Activated CD8-positive, alpha-beta memory T cell treated with anti-CD3 and anti-CD28 coated beads for 48 hours (primary cell): ENCODE data around the gene GCSAML.
"Not testable (repeated sequence)": the region's sequence is repeated elsewhere in the genome, so short reads cannot be mapped to it uniquely, and the experiment has no call there.

Source experiments
- DNase-seq, 3 experiments: peaks; one replicate each; pipeline ENCODE4 v3.0.0-alpha.2; 2020; ENCODE audit warnings: low read depth in 2 of 3, low spot score in 2 of 3

Gene GCSAML

DNA sequence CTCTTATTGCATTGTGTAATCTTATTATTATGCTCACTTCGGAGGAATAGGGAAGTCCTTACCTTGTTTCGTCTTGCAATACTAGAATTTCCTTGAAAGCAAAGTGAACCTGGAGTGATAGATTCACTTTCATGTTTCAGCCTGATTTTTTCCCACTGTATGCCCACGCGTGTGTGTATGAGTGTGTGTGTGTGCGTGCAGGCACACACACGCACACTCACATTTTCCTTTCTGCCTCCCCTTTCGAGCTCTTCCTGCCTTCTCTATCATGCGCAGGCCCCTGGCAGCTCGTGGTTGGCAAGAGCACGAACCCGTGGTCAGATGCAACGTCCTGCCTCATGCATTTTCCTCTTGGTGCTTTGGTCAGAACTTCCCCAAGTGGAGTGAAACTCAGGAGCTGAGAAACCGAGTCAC lies at the start of gene GCSAML:
Gene GCSAML (plus strand): TSS at position 366 of the 414 bp plus-strand sequence. CDS start 58 bp downstream, outside the sequence.
- no peak for DNase-seq

DNA sequence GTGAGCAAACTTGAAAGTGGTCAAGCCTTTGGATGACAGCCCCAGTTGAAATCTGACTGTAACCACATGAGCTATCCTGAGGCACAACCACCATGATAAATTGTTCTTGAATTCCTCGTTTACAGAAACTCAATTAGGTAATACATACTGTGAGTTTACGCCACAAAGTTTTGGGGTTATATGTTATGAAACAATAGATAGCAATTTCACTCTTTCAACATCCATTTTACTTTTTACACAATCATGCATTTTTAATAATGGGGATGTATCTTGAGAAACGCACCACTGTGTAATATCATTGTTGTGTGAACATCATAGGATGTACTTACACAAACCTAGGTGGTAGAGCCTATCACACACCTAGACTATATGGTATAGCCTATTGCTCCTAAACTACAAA lies 48.1 kb upstream of the GCSAML start:
- DNase-seq: no peak

DNA sequence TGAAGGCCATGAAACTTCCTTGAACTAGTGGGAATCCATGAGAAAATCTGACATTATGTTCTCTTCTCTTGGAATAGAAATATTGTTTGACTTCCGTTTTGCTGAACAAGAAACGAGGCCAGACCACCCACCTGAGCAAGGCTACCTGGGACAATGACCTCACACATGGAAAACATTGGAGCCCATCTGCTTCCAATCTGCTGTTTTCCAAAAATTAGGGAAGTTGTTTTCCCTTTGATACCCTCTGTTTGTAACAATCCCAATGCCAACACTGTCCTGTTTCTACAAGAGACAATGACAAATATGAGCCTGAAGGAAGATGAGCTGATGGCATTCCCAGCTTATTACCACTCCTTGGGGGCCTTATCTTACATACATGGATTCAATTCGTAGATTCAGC lies 42.1 kb upstream of the GCSAML start:
- DNase-seq: no peak

DNA sequence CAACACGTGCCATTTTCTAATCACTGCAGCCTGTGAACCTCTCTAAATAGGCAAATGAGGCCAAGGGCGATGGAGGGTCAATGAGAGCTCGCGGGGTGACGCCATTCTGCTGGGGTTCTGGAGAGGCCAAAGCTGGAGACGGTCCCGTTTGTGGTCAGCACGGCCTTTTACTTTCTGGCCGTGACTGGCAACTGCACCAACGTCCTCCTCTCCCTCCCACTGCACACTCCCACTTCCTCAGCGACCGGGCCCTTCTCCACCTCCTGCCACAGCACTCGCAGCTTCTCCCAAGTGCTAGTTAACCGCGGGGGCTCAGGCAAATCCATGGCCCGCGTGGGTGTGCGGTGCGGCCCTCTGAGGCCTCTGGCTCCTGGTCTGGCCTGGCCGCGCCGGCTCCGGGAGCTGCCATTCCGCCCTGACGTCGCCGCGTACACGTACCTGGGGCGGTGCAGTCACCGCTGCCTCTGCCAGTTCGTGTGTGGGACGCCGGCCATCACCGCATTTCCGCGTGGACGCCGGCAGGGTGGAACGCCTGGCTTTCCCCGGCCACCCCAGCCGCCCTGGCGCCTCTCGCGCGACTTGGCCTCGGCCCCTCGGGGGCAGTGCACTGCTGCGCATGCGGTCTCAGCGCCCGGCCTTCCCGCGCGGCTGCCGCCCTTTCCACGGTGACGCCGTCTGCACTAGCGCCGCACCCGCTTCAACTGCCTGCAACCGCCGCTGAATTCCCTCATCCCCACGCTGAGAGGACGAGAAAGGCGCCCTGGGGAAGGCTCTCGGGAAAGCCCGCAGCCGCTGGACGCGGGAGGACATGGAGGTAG lies 30.9 kb upstream of the GCSAML start:
- DNase-seq: no peak

DNA sequence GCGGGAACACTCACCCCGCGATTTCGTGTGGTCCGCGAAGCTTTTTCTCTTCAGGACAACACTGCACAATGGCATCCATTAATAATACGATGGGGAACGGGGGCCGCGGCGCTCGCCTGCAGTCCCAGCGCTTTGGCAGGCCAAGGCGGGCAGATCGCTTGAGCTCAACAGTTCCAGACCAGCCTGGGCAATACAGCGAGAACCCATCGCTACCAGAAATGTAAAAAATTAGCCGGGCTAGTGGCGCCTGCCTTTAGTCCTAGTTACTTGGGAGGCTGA lies 30.4 kb upstream of the GCSAML start:
- DNase-seq: no peak

DNA sequence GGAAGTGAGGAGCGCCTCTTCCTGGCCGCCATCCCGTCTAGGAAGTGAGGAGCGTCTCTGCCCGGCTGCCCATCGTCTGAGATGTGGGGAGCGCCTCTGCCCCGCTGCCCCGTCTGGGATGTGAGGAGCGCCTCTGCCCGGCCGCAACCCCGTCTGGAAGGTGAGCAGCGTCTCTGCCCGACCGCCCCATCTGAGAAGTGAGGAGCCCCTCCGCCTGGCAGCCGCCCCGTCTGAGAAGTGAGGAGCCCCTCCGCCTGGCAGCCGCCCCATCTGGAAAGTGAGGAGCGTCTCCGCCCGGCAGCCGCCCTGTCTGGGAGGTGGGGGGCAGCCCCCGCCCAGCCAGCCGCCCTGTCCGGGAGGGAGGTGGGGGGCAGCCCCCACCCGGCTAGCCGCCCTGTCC lies 27.0 kb upstream of the GCSAML start:
- not testable (repeated sequence) for DNase-seq

DNA sequence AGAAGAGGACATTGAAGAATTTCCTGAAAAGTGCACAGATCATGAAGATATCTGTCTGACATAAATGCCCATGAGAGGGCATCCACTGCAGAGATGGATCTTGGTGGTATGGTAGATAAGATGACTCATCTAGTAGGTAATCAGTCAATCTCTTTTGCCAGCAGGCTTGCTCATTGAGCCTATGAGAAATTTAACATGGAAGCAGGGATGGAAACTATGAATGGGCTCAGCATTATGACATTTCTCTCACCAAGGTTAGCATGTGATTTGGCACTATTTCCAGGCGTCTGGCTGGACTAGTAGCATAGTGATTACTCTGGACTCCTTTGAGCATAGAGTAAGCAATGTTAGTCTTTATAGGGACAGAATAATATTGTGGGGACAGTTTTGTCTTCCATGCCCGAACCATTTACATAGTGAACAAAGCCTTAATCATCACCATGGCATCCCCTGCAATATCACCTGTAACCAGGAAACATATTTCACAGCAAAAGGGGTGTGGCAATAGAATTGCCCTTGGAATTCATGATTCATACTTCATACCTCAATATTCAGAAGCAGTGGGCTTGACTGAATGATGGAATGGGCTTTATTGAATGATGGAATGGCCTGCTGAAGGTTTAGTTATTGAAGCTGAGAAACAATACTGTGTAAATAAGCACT lies 20.0 kb upstream of the GCSAML start:
- DNase-seq: no peak

DNA sequence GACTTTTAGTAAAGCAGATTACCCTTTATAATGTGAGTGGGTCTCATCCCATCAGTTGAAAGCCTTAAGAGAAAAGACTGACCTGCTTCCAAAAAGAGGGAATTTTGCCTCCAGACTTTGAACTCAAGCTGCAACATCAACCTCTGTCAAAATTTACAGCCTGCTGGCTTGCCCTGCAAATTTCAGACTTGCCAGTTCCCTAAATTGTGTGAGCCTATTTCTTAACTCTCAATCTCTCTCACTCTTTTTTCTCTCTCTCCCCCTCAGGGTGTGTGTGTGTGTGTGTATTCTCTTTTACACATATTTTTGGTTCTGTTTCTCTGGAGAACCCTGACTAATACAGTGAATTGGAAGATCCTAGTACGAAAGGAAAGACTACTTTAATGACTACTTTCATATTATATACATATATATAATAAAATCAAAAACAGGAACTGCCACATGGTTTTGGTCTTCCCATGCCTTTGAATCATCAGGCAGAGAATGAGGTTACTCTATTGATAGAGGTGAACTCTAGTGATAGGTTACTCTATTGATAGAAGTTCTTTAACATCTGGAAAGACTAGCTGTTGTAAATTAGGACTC lies 19.1 kb upstream of the GCSAML start:
- no peak for DNase-seq

DNA sequence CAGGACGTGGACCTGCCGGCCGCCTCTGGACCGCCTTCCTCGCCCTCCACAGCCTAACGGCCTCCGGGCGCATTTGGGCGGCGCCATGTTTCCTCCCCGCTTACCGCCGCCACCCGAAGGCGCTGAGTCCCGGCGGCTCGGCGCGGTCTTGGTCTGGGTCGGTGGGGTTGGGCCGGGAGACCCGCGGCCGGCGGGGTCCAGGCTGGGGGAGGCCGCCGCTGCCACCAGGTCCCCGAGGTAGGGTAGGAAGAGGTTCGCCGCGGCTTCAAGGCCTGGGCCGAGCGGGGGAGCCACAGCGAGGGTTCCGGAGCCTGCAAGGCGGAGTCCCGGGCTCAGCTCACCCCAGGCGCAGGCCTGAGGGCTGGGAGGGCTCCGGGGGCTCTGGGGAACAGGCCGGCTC lies 18.1 kb upstream of the GCSAML start:
- no peak for DNase-seq

DNA sequence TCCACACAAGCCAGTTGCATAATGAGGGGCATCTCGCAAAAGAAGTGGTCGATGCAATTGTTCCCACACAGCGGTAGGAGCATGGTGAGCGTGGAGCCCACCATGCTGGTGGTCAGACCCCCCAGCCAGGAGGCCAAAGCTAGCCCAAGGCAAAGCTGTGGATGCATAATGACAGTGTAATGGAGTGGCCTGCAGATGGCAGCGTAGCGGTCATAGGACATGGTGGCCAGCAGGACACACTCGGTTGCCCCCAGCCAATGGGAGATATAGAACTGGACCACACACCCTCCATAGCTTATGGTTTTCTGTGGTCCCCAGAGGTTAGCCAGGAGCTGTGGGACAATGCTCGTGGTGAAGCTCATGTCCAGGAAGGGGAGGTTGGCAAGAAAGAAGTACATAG lies 17.0 kb upstream of the GCSAML start:
- DNase-seq: no peak

DNA sequence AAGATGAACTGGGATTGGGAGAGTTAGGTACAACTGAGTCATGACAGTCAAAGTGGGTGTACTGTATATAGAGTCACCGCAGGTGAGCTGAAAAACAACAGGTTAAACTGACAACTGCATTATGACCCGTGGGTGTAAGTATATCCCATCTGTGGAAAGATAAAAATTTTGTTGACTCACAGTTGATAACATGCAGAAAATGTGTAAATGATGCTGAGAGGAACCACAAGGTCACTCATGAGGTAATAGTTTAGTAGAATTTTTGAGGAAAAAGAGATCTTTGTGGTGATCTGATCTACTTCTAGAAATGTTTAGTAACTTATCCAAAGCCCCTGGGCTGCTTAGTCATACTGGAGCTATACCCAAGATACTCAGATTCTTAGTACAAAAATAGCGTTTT lies 13.5 kb upstream of the GCSAML start:
- no peak for DNase-seq

DNA sequence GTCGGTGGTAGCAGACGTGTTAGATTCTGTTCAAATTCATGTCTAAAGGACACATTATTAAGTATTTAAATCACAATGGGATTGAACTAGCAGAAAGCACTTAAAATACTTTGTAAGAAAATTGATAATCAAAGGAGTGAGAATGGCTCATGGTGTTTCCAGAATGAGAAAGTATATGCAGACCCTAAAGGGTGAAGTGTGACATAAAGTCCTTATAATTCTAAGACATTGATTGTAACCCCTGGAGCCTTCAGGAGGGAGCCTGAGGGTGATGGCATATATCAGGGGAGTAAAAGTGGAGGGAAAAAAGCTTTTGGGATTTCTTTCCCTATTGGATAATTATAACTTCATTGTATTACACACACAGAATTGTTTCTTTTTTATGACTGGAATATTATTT lies 12.6 kb upstream of the GCSAML start, which contains the start of gene OR2C3:
Gene OR2C3 (minus strand): TSS at position 101 of the 400 bp plus-strand sequence. CDS start 3,929 bp downstream, outside the sequence.
- no peak for DNase-seq

DNA sequence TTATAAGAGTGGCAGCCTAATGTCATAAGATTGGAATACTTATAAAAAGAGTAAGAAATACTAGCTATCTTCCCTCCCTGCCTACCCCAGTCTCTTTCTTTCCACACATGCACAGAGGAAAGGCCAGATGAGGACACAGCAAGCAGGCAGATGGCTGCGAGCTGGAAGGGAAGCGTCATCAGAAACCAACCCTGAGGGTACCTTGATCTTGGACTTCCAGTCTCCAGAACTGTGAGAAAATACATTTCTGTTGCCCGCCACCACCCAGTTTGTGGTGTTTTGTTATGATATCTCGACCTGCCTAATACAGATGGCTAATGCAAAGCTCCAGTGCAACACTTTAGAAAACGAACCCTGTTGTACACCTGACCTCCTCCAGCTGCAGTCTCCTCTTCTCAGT lies 10.4 kb upstream of the GCSAML start:
- DNase-seq: no peak

DNA sequence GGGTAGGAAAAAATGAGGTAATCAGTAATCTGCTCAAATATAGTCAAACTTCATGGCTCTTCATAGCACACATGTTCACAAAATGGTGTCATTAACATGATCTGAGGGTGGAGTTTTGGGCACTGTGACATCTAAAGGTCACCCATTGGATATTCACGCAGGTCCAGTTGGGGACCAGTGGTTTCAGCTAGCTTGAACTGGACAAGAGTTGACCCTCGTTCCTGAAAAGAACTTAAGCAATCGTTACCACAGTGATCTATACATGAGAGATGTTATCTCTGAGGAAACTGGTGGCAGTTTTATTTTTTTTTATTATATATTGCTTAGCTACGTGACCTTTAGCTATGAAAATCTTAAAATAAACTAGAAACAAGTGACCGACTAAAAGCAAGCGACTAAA lies 9.7 kb upstream of the GCSAML start:
- no peak for DNase-seq

DNA sequence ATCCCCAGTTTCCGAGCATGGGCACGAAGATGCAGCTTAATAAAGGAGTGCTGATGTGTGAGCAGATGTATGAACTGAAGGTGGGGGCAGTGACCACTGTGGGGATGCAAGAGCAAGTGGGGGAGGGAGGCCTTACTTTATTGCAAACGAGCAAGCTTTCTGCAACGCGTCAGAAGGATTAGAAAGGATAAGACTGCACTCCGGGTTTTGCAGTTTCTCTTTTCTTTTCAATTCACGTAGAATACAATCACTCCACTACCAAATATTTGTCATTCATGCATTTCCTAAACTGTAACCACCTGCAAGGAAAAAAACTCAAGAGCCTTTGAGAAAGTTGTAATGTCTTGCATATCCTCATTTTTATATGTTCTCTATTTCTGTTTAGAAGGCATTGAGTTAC lies 8.4 kb upstream of the GCSAML start:
- DNase-seq: no peak

DNA sequence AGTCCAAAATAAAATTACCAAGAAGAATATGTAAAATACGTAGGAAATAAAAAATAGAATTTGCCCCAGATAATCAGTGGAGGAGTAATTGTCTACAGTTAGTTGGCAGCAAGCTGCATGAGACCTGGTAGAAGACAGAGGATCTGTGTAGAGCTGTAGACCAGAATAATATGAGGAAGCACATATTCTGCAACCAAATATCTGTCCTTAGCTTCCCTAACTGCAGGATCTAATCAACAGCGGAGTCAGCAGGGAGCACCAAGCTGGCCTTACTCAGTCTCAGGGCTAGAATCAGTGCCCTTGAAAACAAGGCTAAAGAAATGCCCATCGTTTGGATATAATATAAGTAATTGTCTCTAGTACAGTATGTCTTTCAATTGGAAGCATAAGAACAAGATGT lies 6.1 kb upstream of the GCSAML start:
- DNase-seq: no peak

DNA sequence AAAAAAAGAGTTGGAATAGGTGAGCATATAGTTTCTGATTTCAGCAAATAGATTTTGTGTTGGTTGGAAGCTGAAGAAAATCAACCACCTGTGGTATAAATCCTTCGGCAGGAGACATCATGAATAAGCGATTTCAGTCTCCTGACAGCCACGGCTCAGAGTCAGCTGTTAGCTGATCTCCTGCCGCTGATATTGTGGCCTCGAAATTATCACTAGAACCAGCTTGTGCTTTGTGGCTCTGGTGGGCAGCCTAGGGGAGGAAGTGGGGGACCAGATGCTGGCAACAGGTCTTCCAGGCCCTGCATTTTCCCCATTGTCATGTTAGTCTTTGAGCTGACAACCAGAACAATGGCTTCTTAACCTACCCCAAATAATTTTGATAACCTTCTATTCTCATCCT lies 842 bp upstream of the GCSAML start:
- no peak for DNase-seq

DNA sequence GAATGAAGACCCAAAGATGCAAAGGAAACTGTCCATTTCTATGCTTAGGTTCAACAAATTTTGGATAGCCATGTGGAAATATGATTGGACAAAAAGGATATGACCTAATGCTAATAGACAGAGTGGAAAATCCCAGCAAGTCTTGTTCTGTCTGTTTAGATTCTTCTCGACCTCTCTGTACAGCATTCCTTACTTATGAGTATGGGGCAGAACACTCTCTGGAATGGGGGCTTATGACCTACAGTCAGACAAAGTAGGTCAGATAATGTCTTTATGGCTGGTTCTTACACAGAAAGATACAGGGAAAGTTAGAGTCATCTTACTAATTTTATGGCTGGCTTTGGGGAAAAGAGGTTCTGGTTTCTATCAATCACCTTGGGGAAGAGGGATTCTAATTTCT lies 2.8 kb downstream of the GCSAML start:
- DNase-seq: no peak

DNA sequence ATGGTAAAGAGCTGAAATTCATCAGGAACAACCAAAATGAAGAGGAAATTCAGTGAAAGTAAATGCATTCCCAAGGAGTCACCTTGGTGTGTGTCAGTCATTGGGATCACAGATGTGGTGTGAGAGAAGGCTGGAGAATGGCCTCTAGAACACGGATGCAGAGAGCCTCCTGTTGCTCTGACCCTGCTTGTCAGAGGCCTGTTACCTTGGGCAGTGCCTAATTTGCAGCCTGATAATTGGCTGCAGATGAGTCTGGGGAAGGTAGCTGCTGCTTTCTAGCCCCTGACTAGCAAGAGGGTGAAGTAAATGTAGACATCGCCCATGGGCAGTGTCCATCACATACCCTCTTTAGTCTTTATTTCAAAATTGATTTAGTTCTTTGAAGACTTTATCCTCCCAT lies 3.3 kb downstream of the GCSAML start:
- DNase-seq: no peak

DNA sequence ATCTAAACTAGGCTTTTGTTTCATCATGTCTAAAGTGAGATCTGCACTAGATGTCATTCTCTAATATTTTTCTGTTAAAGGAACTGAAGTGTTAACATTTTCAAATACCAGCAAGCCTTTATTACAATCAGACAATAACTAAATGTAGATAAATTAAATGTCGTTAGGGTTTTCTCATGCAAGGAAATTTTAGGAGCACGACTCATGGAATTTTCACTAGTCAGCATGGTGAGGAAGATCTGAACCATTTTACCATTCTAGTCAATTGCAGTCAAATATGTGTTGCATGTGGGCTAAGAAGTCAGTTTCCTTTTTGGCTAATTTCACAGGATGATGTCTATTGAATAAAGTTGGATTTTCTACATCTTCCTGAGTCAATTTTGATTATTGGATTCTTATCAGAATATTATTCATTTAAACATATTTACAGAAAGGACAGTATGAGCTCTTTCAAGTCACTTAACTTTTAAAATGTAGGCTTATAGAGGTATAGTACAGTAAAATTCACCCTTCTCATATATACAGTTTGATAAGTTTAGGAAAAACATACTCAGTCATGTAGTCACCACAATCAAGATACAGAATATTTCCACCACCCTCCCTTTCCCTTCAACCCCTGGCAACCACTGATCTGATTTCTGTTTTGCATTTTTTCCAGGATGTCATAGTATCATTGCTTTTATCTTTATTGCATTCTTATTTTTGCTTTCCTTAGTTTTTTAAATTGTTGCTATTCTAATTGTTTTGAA lies 9.2 kb downstream of the GCSAML start:
- no peak for DNase-seq

DNA sequence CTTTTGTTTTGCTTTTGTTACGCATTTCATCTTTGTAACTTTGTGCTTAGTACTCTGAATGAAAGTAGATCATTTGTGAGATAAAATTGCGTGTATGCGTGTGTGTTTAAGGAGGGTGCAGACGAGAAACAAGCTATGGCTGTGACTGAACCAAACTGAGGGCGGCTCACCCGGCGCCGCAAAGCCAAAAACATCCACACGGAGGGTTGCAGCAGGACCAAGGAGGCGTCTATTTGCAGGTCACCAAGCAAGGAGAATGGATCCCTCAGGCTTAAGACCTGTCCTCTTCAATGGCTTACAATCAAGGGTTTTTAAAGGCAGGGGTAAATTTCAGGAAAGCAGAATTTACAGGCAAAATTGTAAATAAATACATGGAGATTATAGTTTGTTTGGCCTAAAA lies 12.8 kb downstream of the GCSAML start:
- no peak for DNase-seq

DNA sequence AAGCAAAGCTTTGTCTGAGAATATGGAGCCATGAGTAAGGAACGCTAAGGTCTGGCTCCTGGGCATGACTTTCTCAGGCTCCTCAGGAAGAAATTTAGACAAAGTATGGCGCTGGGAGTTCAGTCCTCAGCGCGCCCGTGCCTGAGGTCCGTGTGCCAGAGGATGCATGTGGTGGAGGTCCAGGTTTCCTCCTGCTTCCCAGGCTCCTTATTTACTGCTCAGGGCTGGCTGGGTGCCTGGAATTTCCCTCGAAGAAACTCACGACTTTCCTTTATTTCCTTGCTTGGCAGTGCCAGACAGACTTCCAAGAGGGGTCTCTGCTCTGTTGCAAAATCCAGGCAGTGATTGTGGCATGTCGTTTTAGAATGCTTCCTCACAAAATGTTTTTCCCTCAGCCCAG lies 13.3 kb downstream of the GCSAML start:
- DNase-seq: no peak
